H1 (cell line): ENCODE results near the gene WDR1. TPM values are rescaled to one million over a fixed set of nuclear protein-coding genes. Genes with fewer than 3 reads are reported as not detected.

Experiments used
- CTCF ChIA-PET: fragments of 300-600 bp; sonication (Branson Sonifier 250); formaldehyde crosslinking; loops from one replicate; lab custom pipeline; 2021; ENCODE audit not compliant: partially characterized antibody; lab: Charles Lee
- POLR2A ChIA-PET: fragments of 300-600 bp; sonication (Branson Sonifier 250); formaldehyde crosslinking; loops from one replicate; lab custom pipeline; 2021; ENCODE audit warnings: inconsistent platforms; ENCODE audit not compliant: partially characterized antibody; lab: Charles Lee
- DNase-seq, 2 experiments: peaks; one replicate each; pipeline versions ENCODE4 v3.0.0 to v3.0.0-alpha.2; 2010 to 2022; ENCODE audit warnings: low spot score in 2 of 2, low read depth in 1 of 2, mixed read lengths in 1 of 2
- FAIRE-seq: peaks from 2 replicates; lab custom pipeline; 2011; peaks lifted over from hg19 to GRCh38; lab: Jason Lieb, UNC
- H2AFZ ChIP-seq: 2 replicates; pipeline ENCODE4 v1.8.1; 2012; ENCODE audit warnings: low read length, inconsistent platforms
- H2AK5ac ChIP-seq: 2 replicates; pipeline ENCODE4 v1.6.1; 2013; ENCODE audit warnings: low read depth, low read length
- H2BK120ac ChIP-seq: replicated peaks from 2 replicates; pipeline ENCODE3; 2013; ENCODE audit warnings: low read depth, low read length, inconsistent platforms
- H2BK12ac ChIP-seq: 2 replicates; pipeline ENCODE4 v1.6.1; 2013; ENCODE audit warnings: low read depth, low read length
- H2BK15ac ChIP-seq: 2 replicates; pipeline ENCODE4 v1.6.1; 2013; ENCODE audit warnings: low read length
- H2BK20ac ChIP-seq: 2 replicates; pipeline ENCODE4 v1.6.1; 2013; ENCODE audit warnings: low read length
- H2BK5ac ChIP-seq: 2 replicates; pipeline ENCODE4 v1.6.1; 2013; ENCODE audit warnings: low read depth, low read length
- H3K14ac ChIP-seq: 2 replicates; pipeline ENCODE4 v1.6.1; 2013; ENCODE audit warnings: inconsistent platforms; ENCODE audit not compliant: insufficient read length
- H3K18ac ChIP-seq: 2 replicates; pipeline ENCODE4 v1.6.1; 2013; ENCODE audit warnings: low read length; ENCODE audit errors: extremely low read depth
- H3K23ac ChIP-seq: 2 replicates; pipeline ENCODE4 v1.6.1; 2013; ENCODE audit warnings: inconsistent platforms; ENCODE audit not compliant: insufficient read length
- H3K23me2 ChIP-seq: 2 replicates; pipeline ENCODE4 v1.6.1; 2013; ENCODE audit warnings: low read depth, low read length
- H3K27ac ChIP-seq: 2 replicates; pipeline ENCODE4 v1.6.1; 2011; ENCODE audit warnings: low read depth, low read length, inconsistent platforms
- H3K27me3 ChIP-seq, 4 experiments: replicated peaks in 1 of 4; 1 replicate in 1 of 4; 2 replicates in 3 of 4; pipeline versions ENCODE4 v1.6.1 to v1.8.1; 2011 to 2013; ENCODE audit warnings: low read length in 3 of 4, mild to moderate bottlenecking in 3 of 4, inconsistent platforms in 2 of 4, mixed read lengths in 2 of 4, moderate library complexity in 1 of 4; ENCODE audit not compliant: control insufficient read depth in 3 of 4, insufficient read depth in 3 of 4; ENCODE audit errors: extremely low read depth in 1 of 4
- H3K36me3 ChIP-seq, 4 experiments: 2 replicates each; pipeline versions ENCODE4 v1.6.1 to v1.8.1; 2011 to 2013; ENCODE audit warnings: mild to moderate bottlenecking in 4 of 4, low read length in 3 of 4, moderate library complexity in 2 of 4, control low read depth in 1 of 4, inconsistent platforms in 1 of 4; ENCODE audit not compliant: insufficient read depth in 4 of 4, control insufficient read depth in 2 of 4
- H3K4ac ChIP-seq: replicated peaks from 2 replicates; pipeline ENCODE3; 2013; ENCODE audit warnings: low read length, low read depth, mixed read lengths, inconsistent platforms; ENCODE audit not compliant: insufficient read length
- H3K4me1 ChIP-seq, 4 experiments: replicated peaks in 1 of 4; 1 replicate in 1 of 4; 2 replicates in 3 of 4; pipeline versions ENCODE4 v1.6.1 to v1.8.1; 2011 to 2013; ENCODE audit warnings: low read length in 3 of 4, inconsistent platforms in 2 of 4, mixed read lengths in 1 of 4; ENCODE audit not compliant: insufficient read depth in 4 of 4, control insufficient read depth in 3 of 4
- H3K4me2 ChIP-seq, 2 experiments: 2 replicates each; pipeline versions ENCODE4 v1.6.1 to v1.8.1; 2011 to 2013; ENCODE audit warnings: low read depth in 2 of 2, low read length in 2 of 2, control low read depth in 1 of 2, inconsistent platforms in 1 of 2, mild to moderate bottlenecking in 1 of 2; ENCODE audit not compliant: insufficient read depth in 1 of 2
- H3K4me3 ChIP-seq, 4 experiments: fragments of 200-600, 300-600 bp in 1 of 4; sonication (generic), shearing (Covaris generic), sonication (Bioruptor Twin) in 1 of 4; 2 replicates each; pipeline versions ENCODE4 v1.5.1 to v1.8.1; 2011 to 2016; ENCODE audit warnings: low read length in 4 of 4, low read depth in 3 of 4, control low read depth in 2 of 4, inconsistent platforms in 2 of 4, mild to moderate bottlenecking in 2 of 4, mixed read lengths in 1 of 4, moderate library complexity in 1 of 4; ENCODE audit not compliant: insufficient read depth in 2 of 4; ENCODE audit errors: extremely low read depth in 1 of 4
- H3K56ac ChIP-seq: replicated peaks from 2 replicates; pipeline ENCODE3; 2013; ENCODE audit warnings: low read depth, mild to moderate bottlenecking, mixed read lengths, low read length, inconsistent platforms; ENCODE audit not compliant: insufficient read length
- H3K79me1 ChIP-seq: 2 replicates; pipeline ENCODE4 v1.6.1; 2013; ENCODE audit warnings: low read depth, low read length, control low read depth
- H3K79me2 ChIP-seq, 2 experiments: 2 replicates each; pipeline versions ENCODE4 v1.6.1 to v1.8.1; 2012 to 2013; ENCODE audit warnings: low read length in 2 of 2, mild to moderate bottlenecking in 2 of 2, inconsistent platforms in 1 of 2; ENCODE audit not compliant: insufficient read depth in 2 of 2, control insufficient read depth in 1 of 2
- H3K9ac ChIP-seq, 4 experiments: replicated peaks in 1 of 4; 1 replicate in 1 of 4; 2 replicates in 3 of 4; pipeline versions ENCODE4 v1.6.1 to v1.8.1; 2011 to 2013; ENCODE audit warnings: low read depth in 3 of 4, low read length in 3 of 4, control low read depth in 2 of 4, mild to moderate bottlenecking in 2 of 4, moderate library complexity in 2 of 4, inconsistent platforms in 1 of 4; ENCODE audit errors: extremely low read depth in 1 of 4
- H3K9me3 ChIP-seq, 2 experiments: 2 replicates each; pipeline versions ENCODE4 v1.6.1 to v1.8.1; 2012 to 2013; ENCODE audit warnings: mild to moderate bottlenecking in 2 of 2, moderate library complexity in 2 of 2, control low read depth in 1 of 2, inconsistent platforms in 1 of 2, low read depth in 1 of 2, low read length in 1 of 2, mixed read lengths in 1 of 2; ENCODE audit not compliant: insufficient read depth in 2 of 2
- H4K20me1 ChIP-seq, 2 experiments: replicated peaks in 1 of 2; 2 replicates each; pipeline versions ENCODE3 to v1.8.1; 2011 to 2013; ENCODE audit warnings: inconsistent platforms in 2 of 2, low read length in 2 of 2, mild to moderate bottlenecking in 1 of 2; ENCODE audit not compliant: insufficient read depth in 2 of 2, control insufficient read depth in 1 of 2
- H4K5ac ChIP-seq: 2 replicates; pipeline ENCODE4 v1.6.1; 2013; ENCODE audit warnings: low read length, low read depth, mixed read lengths, inconsistent platforms; ENCODE audit not compliant: insufficient read length
- H4K8ac ChIP-seq: 2 replicates; pipeline ENCODE4 v1.8.0; 2013; ENCODE audit warnings: mild to moderate bottlenecking, moderate library complexity, low read length, inconsistent platforms; ENCODE audit not compliant: insufficient read depth; ENCODE audit errors: extremely low read depth
- H4K91ac ChIP-seq: replicated peaks from 2 replicates; pipeline ENCODE3; 2013; ENCODE audit warnings: low read length, mixed read lengths, inconsistent platforms; ENCODE audit not compliant: insufficient read length
- CEBPB ChIP-seq: IDR thresholded peaks from 2 replicates; pipeline ENCODE4 v1.6.1; 2012; ENCODE audit warnings: low read depth, low read length
- CTBP2 ChIP-seq: IDR thresholded peaks from 2 replicates; pipeline ENCODE4 v1.7.0; 2011; ENCODE audit warnings: borderline replicate concordance, mild to moderate bottlenecking, moderate library complexity, mixed read lengths, low read length; ENCODE audit not compliant: insufficient read depth, insufficient read length
- EGR1 ChIP-seq: IDR thresholded peaks from 2 replicates; pipeline ENCODE4 v1.6.1; 2011; ENCODE audit warnings: low read depth, low read length, borderline replicate concordance
- EP300 ChIP-seq, 2 experiments: IDR thresholded peaks; 1 replicate in 1 of 2; 2 replicates in 1 of 2; pipeline ENCODE4 v1.6.1; 2011 to 2012; ENCODE audit warnings: low read depth in 2 of 2, low read length in 2 of 2, mild to moderate bottlenecking in 2 of 2, borderline replicate concordance in 1 of 2, inconsistent platforms in 1 of 2, moderate library complexity in 1 of 2
- EZH2 ChIP-seq: fragments of 200-600 bp; sonication (generic); IDR thresholded peaks from 2 replicates; pipeline ENCODE4 v1.7.1; 2012; ENCODE audit warnings: low read depth, mild to moderate bottlenecking, moderate library complexity, low read length, inconsistent platforms; ENCODE audit not compliant: severe bottlenecking
- FOSL1 ChIP-seq: IDR thresholded peaks from 2 replicates; pipeline ENCODE4 v1.6.1; 2011; ENCODE audit warnings: mild to moderate bottlenecking, low read depth, low read length, moderate library complexity; ENCODE audit not compliant: insufficient read depth
- GTF2F1 ChIP-seq: IDR thresholded peaks from 2 replicates; pipeline ENCODE4 v1.6.1; 2012; ENCODE audit warnings: low read depth, low read length, improper control_type of control experiment, borderline replicate concordance
- HDAC2 ChIP-seq, 2 experiments: fragments of 300-600 bp in 1 of 2; sonication (generic) in 1 of 2; IDR thresholded peaks; 2 replicates each; pipeline ENCODE4 v1.6.1; 2011 to 2012; ENCODE audit warnings: low read depth in 2 of 2, low read length in 2 of 2, mild to moderate bottlenecking in 2 of 2, moderate library complexity in 2 of 2, borderline replicate concordance in 1 of 2, inconsistent platforms in 1 of 2
- HDAC6 ChIP-seq: IDR thresholded peaks from one replicate; pipeline ENCODE4 v1.7.1; 2012; ENCODE audit warnings: low read depth, mild to moderate bottlenecking, inconsistent platforms, low read length, moderate library complexity
- JUN ChIP-seq: IDR thresholded peaks from 2 replicates; pipeline ENCODE4 v1.6.1; 2011; ENCODE audit warnings: low read depth, mild to moderate bottlenecking, improper control_type of control experiment, low read length
- KDM5A ChIP-seq: fragments of 200-600 bp; IDR thresholded peaks from 2 replicates; pipeline ENCODE4 v1.7.1; 2012; ENCODE audit warnings: mild to moderate bottlenecking, low read length, inconsistent platforms, mixed read lengths
- RBBP5 ChIP-seq: IDR thresholded peaks from 2 replicates; pipeline ENCODE4 v1.7.1; 2012; ENCODE audit warnings: low read depth, mild to moderate bottlenecking, inconsistent platforms, low read length, moderate library complexity, borderline replicate concordance
- WGBS, 2 experiments: shearing (Covaris generic) in 1 of 2; methylation state at CpG; one replicate each; pipeline versions ENCODE4 v1.1.6 to v1.1.7; 2013 to 2015; ENCODE audit warnings: low lambda C conversion rate in 2 of 2, mixed read lengths in 2 of 2, inconsistent platforms in 1 of 2, low coverage in 1 of 2, missing lambda C conversion rate in 1 of 2; ENCODE audit not compliant: insufficient replicate concordance in 2 of 2, insufficient coverage in 1 of 2, insufficient read length in 1 of 2; ENCODE audit errors: extremely low coverage in 1 of 2, missing lambda C conversion rate in 1 of 2; 5-methylcytosine and 5-hydroxymethylcytosine counted together
- polyA plus RNA-seq, 7 experiments: library from polyadenylated mRNA; depleted of rRNA in 3 of 7; stranded (reverse) in 5 of 7; unstranded in 2 of 7; fragments of >200 nt in 5 of 7; fragments of 200-250 nt in 2 of 7; gene quantifications; 1 replicate in 5 of 7; 2 replicates in 1 of 7; 4 replicates in 1 of 7; pipeline versions ENCODE4 v1.2.1 to v1.2.3, GENCODE V29; 2011 to 2013; ENCODE audit warnings: missing spikeins in 2 of 7, mixed read lengths in 2 of 7
- total RNA-seq: library from RNA; stranded (reverse); fragmentation: NEBNext Ultra II Directional; extraction: Animal tissue kit (Norgen Biotek cat#: 25700); gene quantifications from 2 replicates; pipeline ENCODE4 v1.2.1, GENCODE V29; 2021
- TF ChIP-seq, protein P1 (sequence below): IDR thresholded peaks from 2 replicates; pipeline ENCODE4 v1.6.1; 2011; ENCODE audit warnings: low read length, improper control_type of control experiment

WDR1 gene
- total and polyA plus RNA-seq, 2 of the 8 experiments (the other 6 are each of a cell fraction or from before 2014, with no cell fraction given), result 315 to 377 TPM

GRCh38 chr4:10057023-10057395 lies 59.6 kb downstream of the WDR1 start:
- H3K27me3 ChIP-seq, result no peaks in the 10 kb centered on the region
- no peak overlapping the region for H2BK5ac ChIP-seq
- WGBS, 2 experiments, result 84% methylated on average over 4 of the region's 4 CpGs; no CpG with 5 or more reads in 1 of the 2 experiments
- no peaks in the 10 kb centered on the region; a peak in 2 of 7 replicates for H3K4me1 ChIP-seq
- no peak overlapping the region for H3K9ac ChIP-seq
- no peak overlapping the region for H4K91ac ChIP-seq
- peak in 1 of 2 experiments; percentile 32 for DNase-seq
- no peak overlapping the region for H2BK20ac ChIP-seq
- no peak overlapping the region for H3K27ac ChIP-seq
- no peak overlapping the region for H4K8ac ChIP-seq
- H3K4me3 ChIP-seq, result no peak overlapping the region
- H3K79me2 ChIP-seq, result no peaks in the 10 kb centered on the region
- H2AFZ ChIP-seq, result no peak overlapping the region
- 0 out of 4 replicates have a peak, but pooled peaks cover 0 to 2% of the 10 kb centered on the region in 2 experiments for H3K9me3 ChIP-seq
- H3K4ac ChIP-seq, result no peak overlapping the region
- POLR2A ChIA-PET, result no interaction called here
- no peak overlapping the region for H3K18ac ChIP-seq
- no peak overlapping the region for H2BK15ac ChIP-seq
- no peaks in the 10 kb centered on the region for H3K23me2 ChIP-seq
- no peak overlapping the region for H4K5ac ChIP-seq
- no peak overlapping the region for H2BK12ac ChIP-seq
- H3K56ac ChIP-seq, result no peak overlapping the region
- CTCF ChIA-PET, result no interaction called here
- H3K79me1 ChIP-seq, result no peaks in the 10 kb centered on the region
- no peak overlapping the region for H3K23ac ChIP-seq
- FAIRE-seq, result no peak
- no peak overlapping the region for H2BK120ac ChIP-seq
- H3K14ac ChIP-seq, result no peak overlapping the region
- no peaks in the 10 kb centered on the region for H4K20me1 ChIP-seq
- H3K4me2 ChIP-seq, result no peak overlapping the region
- no peaks in the 10 kb centered on the region for H3K36me3 ChIP-seq
- no peak overlapping the region for H2AK5ac ChIP-seq
- no peak for TF ChIP-seq HDAC6
- TF ChIP-seq CTBP2, result no peak
- TF ChIP-seq GTF2F1, result no peak
- no peak for TF ChIP-seq HDAC2 (IDR thresholded peaks at IDR 0.05; ENCODE audit: borderline replicate concordance in 1 of 2, low read depth in 2 of 2, low read length in 2 of 2)
- TF ChIP-seq RBBP5, result no peak
- TF ChIP-seq EZH2, result no peak
- no peak for TF ChIP-seq EP300 (IDR thresholded peaks at IDR 0.05; ENCODE audit: borderline replicate concordance in 1 of 2, low read depth in 2 of 2, low read length in 2 of 2)
- TF ChIP-seq, protein P1, sequence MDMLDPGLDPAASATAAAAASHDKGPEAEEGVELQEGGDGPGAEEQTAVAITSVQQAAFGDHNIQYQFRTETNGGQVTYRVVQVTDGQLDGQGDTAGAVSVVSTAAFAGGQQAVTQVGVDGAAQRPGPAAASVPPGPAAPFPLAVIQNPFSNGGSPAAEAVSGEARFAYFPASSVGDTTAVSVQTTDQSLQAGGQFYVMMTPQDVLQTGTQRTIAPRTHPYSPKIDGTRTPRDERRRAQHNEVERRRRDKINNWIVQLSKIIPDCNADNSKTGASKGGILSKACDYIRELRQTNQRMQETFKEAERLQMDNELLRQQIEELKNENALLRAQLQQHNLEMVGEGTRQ, result no peak
- no peak for TF ChIP-seq EGR1
- TF ChIP-seq FOSL1, result no peak
- TF ChIP-seq CEBPB, result no peak
- no peak for TF ChIP-seq KDM5A
- no peak for TF ChIP-seq JUN
